Stimulated activated CD8-positive, alpha-beta memory T cell treated with anti-CD3 and anti-CD28 coated beads, Interleukin-12 subunit alpha, Interleukin-12 subunit beta, amount 100 ng/mL, for 24 hours (primary cell): ENCODE data around the gene SLFNL1.
A peak's percentile ranks its signal among the peaks of the same experiment; 100 is the strongest.

Experiments used
- DNase-seq: peaks from one replicate; pipeline ENCODE4 v3.0.0-alpha.2; 2020; ENCODE audit errors: extremely low read depth

SLFNL1 gene

GRCh38 chr1:40986956-40987355 lies 34.6 kb downstream of the SLFNL1 start:
- DNase-seq = no peak

DNA sequence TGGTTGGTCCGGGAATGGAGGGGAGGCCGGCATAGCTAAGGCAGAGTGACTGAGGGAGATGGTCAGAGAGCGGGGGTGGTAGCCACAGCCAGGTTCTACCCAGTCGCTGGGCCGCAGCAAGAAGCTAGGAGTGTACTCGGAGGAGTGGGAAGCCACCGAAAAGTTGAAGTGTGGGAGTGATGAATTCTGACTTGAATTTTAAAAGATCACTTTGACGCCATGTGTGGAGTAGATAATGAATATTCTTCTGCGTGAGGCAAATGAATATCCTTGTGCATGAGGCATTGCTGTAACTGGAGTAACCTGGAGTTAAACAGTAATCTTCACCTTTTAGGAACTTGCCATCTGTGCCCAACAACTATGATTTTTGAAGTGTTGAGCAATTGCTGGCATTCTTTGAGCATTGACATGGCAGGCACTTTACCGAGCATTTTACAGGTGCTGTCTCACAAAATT lies 35.2 kb downstream of the SLFNL1 start:
- DNase-seq = no peak

GRCh38 chr1:40985875-40986274 lies 35.6 kb downstream of the SLFNL1 start:
- DNase-seq = no peak

DNA sequence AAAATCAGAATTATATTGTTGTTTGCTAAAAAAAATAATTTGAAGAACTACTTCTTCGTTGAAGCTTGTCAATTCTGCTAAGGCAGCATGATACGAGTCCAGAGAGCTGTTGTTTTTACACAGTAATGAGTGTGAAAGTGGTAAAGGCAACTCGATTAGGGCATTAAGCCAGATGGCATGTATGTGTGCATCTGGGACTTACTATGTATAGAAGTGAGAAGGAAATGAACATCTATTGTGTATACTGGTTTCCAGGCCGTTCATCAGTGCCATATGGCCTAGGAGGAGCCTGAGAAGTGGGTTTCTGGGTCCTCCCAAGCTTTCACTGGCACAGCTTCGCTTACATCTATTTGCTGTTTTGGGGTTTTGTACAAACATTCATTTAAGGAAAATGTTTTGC lies 36.4 kb downstream of the SLFNL1 start:
- DNase-seq = no peak

GRCh38 chr1:40984531-40984930 lies 37.0 kb downstream of the SLFNL1 start:
- DNase-seq = no peak

DNA sequence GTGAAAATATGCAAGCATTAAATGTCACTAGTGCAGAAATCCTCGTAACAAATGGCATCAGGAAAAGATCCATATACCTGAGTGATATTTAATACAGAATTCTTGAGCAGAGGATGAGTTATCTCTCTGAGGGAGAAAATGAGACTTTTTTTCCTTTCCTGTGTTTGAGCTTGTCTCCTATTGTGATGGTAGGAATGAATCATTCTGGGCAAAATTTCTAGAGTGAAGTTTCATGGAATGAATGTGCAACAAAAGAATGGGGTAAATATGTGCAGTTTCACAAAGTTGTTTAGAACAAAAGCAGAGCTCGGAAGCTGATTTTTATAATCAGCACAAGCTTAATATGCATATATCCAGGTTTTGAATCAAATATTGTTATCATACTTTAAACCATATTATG lies 37.5 kb downstream of the SLFNL1 start:
- no peak for DNase-seq

- no peak for DNase-seq
Measured at GRCh38 chr1:40983286-40983685, 38.2 kb downstream of the SLFNL1 start.

DNA sequence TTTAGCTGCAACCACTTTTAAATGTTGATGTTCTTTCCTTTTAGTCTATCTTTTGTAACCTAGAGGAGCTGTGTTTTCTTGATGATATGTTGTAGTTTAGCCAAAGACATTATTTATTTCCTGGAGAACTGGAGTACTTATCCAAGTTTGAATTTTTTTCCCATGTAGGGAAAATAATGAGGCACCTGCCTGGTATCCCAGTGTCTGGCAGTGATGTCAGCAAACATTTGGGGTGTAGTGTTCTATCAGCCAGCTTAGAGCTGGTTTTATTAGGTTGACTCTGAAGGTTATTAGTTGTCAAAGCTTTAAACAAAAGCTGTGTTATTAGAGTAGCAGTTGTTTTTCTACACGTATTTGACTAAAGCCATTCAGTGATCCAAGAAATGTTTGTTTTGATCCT lies 38.8 kb downstream of the SLFNL1 start:
- DNase-seq = no peak

- DNase-seq = no peak
Measured at GRCh38 chr1:40981691-40982448, 39.7 kb downstream of the SLFNL1 start.

DNA sequence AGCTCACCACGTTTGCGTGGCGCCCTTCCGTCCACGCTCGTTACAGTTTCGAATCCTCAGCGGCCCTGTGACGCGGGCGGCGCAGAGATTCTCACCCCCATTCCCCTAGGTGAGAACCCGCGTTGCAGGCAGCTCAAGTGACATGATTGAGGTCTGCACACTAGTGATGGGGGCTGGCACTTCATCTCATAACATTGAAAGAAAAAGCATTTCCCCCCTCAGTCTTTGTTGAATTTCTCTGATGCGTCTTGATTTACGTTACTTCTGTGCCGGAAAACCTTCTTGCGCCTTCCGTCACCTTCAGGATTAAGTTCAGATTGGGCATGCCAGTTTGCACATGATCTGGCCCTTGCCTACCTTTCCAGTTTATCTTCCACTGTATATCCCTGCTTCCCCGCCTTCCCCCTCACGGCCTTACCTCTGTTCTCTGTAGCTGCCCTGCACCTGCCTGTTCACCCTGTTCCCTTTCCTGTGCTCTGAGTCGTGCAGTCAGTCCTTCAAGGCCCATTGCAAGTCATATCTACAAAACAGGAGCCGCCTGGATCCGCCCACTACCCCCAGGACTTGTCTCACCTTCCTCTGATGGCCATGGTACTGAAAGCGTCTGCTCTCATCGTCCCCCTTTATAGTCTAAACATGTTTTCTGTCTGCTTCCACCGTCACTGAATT lies 40.9 kb downstream of the SLFNL1 start:
- no peak for DNase-seq

DNA sequence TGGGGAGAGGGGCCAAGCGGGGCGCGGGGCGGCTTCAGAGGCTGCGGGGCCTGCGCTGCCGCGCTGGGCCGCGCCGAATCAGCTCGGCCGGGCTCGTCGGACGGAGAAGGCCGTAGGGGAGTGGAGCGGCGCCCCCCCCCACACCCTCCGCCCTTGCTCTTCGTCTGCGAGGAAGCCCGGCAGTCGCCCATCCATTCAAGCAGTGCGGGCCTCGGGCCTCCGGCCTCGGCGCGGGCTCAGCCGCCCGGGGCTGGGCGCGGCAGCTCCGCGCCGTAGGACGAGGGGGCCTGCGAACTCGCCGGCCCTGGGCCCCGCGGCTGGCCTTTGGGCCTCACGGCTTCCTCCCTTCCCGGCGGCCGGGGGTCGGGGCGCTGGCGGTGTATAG lies 41.5 kb downstream of the SLFNL1 start:
- DNase-seq = no peak

- DNase-seq = peak; percentile 86
Measured at GRCh38 chr1:40979241-40980067, 42.1 kb downstream of the SLFNL1 start, which contains the start of gene CTPS1. Gene CTPS1, plus strand, starts transcription at chr1:40979696. Its CDS starts 3,595 bp downstream, at chr1:40983291.

DNA sequence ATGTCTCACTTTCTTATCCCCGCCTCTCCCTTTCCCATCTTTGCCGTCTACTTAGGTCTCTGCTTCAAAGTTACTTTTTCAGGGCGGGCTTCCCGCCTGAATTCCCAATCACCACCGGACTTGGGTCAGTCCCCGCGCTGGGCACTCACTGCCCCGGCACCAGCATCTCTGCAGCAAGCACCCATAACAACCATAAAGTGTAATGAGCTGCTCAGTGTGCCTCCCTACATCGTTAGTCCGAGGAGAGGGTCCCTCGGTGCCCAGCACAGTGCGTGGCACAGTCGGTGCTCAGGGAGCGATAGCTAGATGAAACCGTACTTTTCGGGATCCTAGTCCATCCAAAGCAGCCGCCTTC lies 42.7 kb downstream of the SLFNL1 start:
- no peak for DNase-seq

DNA sequence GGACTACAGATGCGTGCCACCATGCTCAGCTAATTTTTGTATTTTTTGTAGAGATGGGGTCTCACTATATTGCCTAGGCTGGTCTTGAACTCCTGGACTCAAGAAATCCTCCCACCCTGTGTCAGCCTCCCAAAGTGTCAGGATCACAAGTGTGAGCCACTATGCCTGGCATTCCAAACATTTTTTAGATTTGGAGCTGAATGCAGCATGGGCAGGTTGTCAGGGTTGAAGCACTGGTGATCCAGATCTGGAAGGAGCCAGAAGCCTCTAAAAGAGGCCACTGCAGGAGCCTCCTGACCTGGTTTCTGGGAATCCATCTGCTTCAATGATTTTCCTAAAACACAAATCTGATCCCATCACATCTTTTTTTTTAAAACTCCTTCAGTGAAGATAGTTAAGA lies 43.8 kb downstream of the SLFNL1 start:
- no peak for DNase-seq

DNA sequence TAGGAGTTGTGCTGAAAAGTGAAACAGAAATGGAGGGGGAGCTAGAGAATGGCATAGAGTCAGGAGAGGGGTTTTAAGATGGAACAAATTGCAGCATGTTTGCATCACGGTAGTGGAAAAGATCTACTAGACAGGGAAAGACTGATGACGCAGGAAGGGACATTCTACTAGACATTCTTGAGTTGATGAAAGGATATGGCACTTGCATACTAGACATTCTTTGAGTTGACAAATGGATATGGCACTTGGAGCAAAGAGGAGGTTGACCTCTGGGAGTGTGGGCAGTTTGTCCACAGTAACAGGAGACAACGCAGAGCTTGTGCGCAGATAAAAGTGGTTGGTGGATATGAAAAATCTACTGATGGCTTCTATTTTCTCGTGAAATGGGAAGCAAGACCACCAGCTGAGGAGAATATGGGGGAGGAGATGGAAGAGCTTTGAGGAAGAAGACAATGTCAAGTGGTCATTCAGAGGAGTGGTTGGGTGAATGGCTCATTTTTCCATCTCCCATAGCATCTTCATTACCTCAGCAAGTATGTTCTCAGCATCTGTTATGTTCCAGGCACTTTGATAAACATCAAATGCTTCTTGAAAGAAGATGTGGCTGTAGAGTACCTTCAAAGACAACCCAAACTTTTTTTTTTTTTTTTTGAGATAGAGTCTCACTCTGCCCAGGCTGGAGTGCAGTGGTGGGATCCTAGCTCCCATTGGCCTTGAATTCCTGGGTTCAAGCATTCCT lies 44.4 kb downstream of the SLFNL1 start:
- DNase-seq = no peak

DNA sequence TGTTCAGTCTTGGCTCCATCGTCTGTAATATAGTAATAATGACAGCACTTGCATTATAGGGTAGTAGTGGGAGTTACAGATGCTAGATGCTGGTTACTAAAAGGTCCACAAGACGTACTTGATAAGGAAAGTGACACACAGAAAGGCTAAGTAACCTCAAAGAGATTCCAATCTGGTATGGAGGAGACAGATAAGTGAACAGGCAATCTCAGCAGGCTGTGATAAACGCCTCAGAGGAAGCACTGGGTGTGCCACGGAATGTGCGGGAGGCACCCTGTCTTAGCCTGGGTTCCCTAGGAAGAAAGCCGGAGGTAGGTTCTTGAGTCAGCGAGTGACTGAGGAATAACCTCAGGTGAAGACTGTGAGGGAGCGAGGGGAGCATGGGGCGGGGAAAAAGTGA lies 46.6 kb downstream of the SLFNL1 start:
- DNase-seq = no peak

GRCh38 chr1:40973912-40974311 lies 47.6 kb downstream of the SLFNL1 start:
- DNase-seq = no peak

- DNase-seq = no peak
Measured at GRCh38 chr1:40971966-40972365, 49.6 kb downstream of the SLFNL1 start.

DNA sequence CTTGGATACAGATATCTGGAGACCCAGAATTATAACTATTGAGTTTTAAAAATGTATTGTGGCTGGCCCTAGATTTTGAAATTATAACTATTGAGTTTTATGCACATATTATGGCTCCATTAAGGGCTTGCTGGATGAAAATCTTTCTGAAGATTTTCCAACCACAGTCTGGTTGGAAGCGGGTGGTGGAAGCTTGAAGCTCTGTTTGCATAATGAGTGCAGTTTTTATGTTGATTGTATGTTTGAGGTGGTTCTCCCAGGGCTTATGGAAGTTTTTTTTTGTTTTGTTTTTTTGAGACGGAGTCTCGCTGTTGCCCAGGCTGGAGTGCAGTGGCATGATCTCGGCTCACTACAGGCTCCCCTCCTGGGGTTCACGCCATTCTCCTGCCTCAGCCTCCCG lies 52.1 kb downstream of the SLFNL1 start:
- DNase-seq = no peak

DNA sequence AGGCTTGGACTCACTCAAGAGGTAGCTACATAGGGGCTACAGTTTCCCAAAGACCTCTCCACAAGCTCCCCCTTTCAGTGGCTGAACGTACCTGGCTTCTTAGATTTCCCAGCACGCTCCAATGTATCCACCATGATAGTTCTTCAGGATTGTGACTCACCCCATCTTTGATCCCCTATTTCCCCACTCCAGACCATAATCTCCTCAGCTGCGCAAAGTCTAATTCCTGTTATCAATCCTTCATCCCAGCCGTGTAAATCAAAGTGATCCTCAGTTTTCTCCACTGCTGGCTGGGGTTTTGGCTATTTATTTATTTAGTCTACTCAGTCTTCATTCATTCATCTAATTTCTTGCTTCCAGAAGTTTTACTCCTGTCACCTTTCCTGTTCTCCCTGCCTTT lies 55.1 kb downstream of the SLFNL1 start:
- DNase-seq = no peak
